ENCODE results near the gene TBCD.
A peak's percentile ranks its signal among the peaks of the same experiment; 100 is the strongest.

Gene TBCD

GRCh38 chr17:82871776-82872561, 120.1 kb downstream of the TBCD start:
- no peak overlapping the region for H3K4me3 ChIP-seq (ENCODE audit: low read length)
- TF ChIP-seq, protein P1, sequence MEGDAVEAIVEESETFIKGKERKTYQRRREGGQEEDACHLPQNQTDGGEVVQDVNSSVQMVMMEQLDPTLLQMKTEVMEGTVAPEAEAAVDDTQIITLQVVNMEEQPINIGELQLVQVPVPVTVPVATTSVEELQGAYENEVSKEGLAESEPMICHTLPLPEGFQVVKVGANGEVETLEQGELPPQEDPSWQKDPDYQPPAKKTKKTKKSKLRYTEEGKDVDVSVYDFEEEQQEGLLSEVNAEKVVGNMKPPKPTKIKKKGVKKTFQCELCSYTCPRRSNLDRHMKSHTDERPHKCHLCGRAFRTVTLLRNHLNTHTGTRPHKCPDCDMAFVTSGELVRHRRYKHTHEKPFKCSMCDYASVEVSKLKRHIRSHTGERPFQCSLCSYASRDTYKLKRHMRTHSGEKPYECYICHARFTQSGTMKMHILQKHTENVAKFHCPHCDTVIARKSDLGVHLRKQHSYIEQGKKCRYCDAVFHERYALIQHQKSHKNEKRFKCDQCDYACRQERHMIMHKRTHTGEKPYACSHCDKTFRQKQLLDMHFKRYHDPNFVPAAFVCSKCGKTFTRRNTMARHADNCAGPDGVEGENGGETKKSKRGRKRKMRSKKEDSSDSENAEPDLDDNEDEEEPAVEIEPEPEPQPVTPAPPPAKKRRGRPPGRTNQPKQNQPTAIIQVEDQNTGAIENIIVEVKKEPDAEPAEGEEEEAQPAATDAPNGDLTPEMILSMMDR (IDR thresholded peaks at IDR 0.05; ENCODE audit: insufficient read depth, low read depth, low read length, missing control alignments): no peak
- DNase-seq (ENCODE audit: low read depth): no peak

DNA sequence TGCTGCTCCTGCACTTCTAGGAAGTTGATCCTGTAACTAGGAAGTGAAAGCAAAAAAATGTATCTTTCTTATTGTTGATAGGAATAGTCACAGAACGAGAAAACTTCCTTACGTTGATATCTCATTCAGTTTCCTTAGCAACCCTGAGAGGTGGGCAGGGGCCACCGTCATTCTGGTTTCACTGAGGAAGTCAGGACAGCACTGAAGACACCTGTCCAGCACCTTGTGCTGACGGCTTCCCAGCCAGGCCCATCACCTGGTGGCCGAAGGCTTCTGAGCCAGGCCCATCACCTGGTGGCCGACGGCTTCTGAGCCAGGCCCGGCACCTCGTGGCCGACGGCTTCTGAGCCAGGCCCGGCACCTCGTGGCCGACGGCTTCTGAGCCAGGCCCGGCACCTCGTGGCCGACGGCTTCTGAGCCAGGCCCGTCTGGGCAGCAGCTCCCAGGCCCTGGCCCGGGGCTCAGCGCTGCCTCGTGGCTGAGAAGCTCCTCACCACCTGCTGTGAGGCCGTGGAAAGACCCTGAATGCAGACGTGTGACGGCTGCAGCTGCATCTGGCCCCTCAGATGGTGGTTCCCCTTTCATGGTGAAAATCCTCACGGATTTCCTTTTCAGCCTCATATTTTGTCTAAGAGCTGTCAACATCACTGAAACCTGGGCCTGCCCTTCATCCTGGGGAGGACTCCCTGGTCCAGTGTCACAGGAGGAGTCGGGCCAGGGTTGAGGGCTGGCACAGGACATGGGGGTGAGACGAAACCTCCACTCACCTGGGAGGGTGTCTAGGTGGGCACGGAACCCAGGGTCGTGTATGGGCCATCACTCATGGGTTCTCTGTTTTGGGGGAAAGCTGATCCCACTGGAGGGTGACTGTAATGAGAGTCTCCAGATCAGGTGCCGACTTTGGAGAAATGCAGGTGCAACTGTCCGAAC, 121.0 kb downstream of the TBCD start:
- H3K4me3 ChIP-seq (ENCODE audit: low read length): no peak overlapping the region
- TF ChIP-seq, protein P1 (IDR thresholded peaks at IDR 0.05; ENCODE audit: insufficient read depth, low read depth, low read length, missing control alignments): no peak
- no peak for DNase-seq (ENCODE audit: low read depth)

- no peak for DNase-seq (ENCODE audit: low read depth)
- no peak overlapping the region for H3K4me3 ChIP-seq (ENCODE audit: low read length)
- TF ChIP-seq, protein P1 (IDR thresholded peaks at IDR 0.05; ENCODE audit: insufficient read depth, low read depth, low read length, missing control alignments): no peak
These were observed 121.7 kb downstream of the TBCD start for GRCh38 chr17:82873521-82873920.

- TF ChIP-seq, protein P1 (IDR thresholded peaks at IDR 0.05; ENCODE audit: insufficient read depth, low read depth, low read length, missing control alignments): no peak
- DNase-seq (ENCODE audit: low read depth): peak; percentile 100
- H3K4me3 ChIP-seq (ENCODE audit: low read length): no peak overlapping the region
These were observed 122.4 kb downstream of the TBCD start for GRCh38 chr17:82874011-82874835.

GRCh38 chr17:82875407-82875856, 123.6 kb downstream of the TBCD start:
- TF ChIP-seq, protein P1 (IDR thresholded peaks at IDR 0.05; ENCODE audit: insufficient read depth, low read depth, low read length, missing control alignments): peak; percentile 1
- peak overlapping the region; percentile 17 for H3K4me3 ChIP-seq (ENCODE audit: low read length)
- peak; percentile 99 for DNase-seq (ENCODE audit: low read depth)

DNA sequence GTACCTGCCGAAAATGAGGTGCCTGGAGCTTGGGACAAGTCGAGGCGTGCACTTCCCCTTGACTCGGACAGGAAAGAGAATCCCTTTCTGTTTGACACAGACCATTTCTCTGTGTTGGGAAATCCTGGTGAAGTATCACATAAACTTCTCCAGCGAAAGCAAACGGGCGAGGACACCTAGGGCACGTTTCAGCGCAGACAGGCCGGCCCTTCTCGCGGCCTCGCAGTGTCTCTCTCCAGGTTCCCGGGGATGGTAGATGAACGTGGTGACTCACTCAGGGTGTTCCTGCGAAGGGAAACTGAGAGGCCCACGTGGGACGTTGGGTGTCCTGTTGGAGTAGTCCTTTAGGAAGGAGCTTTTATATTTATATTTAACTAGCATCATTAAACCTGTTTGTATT, 124.3 kb downstream of the TBCD start:
- TF ChIP-seq, protein P1 (IDR thresholded peaks at IDR 0.05; ENCODE audit: insufficient read depth, low read depth, low read length, missing control alignments): no peak
- DNase-seq (ENCODE audit: low read depth): peak; percentile 99
- peak overlapping the region; percentile 4 for H3K4me3 ChIP-seq (ENCODE audit: low read length)

All from epithelial cell of esophagus (primary cell).